Peyer's patch (tissue), 4 donors: ENCODE data around the gene ABHD12. TPM values are rescaled to one million over a fixed set of nuclear protein-coding genes. Genes with fewer than 3 reads are reported as not detected.

ENCODE experiments used
- DNase-seq, 3 donors: peaks; one replicate each; pipeline ENCODE4 v3.0.0-alpha.2; 2017 to 2019
- H3K27ac ChIP-seq, 4 donors: fragments of 200-600 bp; sonication (generic); one replicate each; pipeline ENCODE4 v1.5.1; 2016 to 2019
- H3K27me3 ChIP-seq, 2 donors: fragments of 200-600 bp; sonication (generic); one replicate each; pipeline ENCODE4 v1.5.1; 2019
- H3K36me3 ChIP-seq, 3 donors: fragments of 200-600 bp; sonication (generic); one replicate each; pipeline ENCODE4 v1.5.1; 2016 to 2019
- H3K4me1 ChIP-seq, 4 donors: fragments of 200-600 bp; sonication (generic); one replicate each; pipeline ENCODE4 v1.5.1; 2016 to 2019
- H3K4me3 ChIP-seq, 4 donors: fragments of 200-600 bp; sonication (generic); 1 replicate in 3 of 4; 2 replicates in 1 of 4; pipeline ENCODE4 v1.5.1; 2016 to 2019; ENCODE audit warnings: mild to moderate bottlenecking in 1 of 4
- H3K9me3 ChIP-seq, 4 donors: fragments of 200-600 bp; sonication (generic); one replicate each; pipeline ENCODE4 v1.5.1; 2016 to 2019; ENCODE audit warnings: mild to moderate bottlenecking in 1 of 4
- CTCF ChIP-seq, 6 experiments: fragments of 450-650 bp in 4 of 6; fragments of 200-600 bp in 2 of 6; sonication (generic) in 1 of 6; IDR thresholded peaks; one replicate each; pipeline ENCODE4 v1.5.1; 2017 to 2019; ENCODE audit warnings: antibody characterized with exemption in 6 of 6, mild to moderate bottlenecking in 3 of 6, moderate library complexity in 1 of 6
- POLR2A ChIP-seq, 2 donors: fragments of 450-650 bp; IDR thresholded peaks; one replicate each; pipeline ENCODE4 v1.5.1; 2017; ENCODE audit warnings: antibody characterized with exemption in 2 of 2, mild to moderate bottlenecking in 2 of 2, moderate library complexity in 2 of 2
- total RNA-seq, 4 donors: library from RNA; depleted of rRNA; stranded (reverse); fragments of >200 nt; gene quantifications; one replicate each; pipeline ENCODE4 v1.1.0, GENCODE V29; 2016

The ABHD12 gene
- total RNA-seq, result 10 to 100 TPM; 46.2 to 95.4 (median 73.5) TPM

DNA sequence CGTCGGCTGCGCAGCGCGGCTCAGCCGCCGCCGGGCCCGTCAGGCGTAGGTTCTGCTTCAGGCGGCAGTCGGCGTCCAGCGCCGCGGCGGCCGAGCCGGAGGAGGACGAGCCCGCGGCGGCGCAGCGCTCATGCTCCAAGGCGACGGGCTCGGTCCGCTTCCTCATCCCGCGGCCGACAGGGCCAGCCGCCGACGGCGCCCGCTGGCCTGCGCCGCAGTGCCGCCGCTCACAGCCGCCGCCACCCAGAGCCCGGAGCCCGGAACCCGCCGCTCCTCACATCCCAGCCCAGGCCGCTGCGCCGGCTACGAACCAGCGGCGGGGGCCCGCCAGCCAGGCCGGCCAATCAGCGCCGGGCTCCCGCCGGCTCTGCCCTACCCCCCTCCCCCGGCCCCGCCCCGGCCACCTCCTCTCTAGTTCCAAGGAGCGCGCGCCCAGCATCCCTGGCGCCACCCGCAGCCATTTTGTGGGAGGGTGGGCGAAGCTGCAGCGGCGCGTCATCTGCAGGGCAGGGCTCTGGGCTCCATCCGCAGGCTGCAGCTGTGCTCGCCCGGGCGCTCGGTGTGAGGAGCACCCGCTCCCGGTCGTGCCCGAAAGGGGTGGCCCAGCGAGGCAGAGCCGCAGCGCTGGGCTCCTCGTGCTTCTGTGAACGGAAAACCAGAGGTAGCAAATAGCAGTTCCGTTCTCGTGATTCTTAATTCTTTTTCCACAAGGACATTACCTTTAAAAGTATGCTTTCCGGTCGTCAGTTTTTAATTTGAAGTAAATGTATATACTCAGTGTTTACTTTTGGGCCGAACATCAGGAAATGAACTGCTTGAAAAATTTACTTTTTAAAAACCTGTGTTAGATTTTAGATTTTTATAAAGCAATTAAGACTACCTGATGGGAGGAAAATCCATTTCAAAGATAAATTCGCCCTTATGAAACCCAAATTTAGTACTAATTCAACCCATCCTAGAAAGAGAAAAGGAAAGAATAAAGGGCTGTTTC, at the start of gene ABHD12:
Gene ABHD12 (minus strand): TSS at position 298 of the 991 bp plus-strand sequence. CDS start 132 bp downstream, at position 166.
- no peak for TF ChIP-seq CTCF (IDR thresholded peaks at IDR 0.05)
- peak; percentile 85 to 88 for TF ChIP-seq POLR2A (IDR thresholded peaks at IDR 0.05)
- H3K4me1 ChIP-seq, result no peaks in the 10 kb centered on the region
- H3K9me3 ChIP-seq, result no peaks in the 10 kb centered on the region
- H3K36me3 ChIP-seq, result no peaks in the 10 kb centered on the region
- DNase-seq, result peak; percentile 95 to 99 (median 98)
- H3K27me3 ChIP-seq, result no peaks in the 10 kb centered on the region
- peak within 1 kb of the TSS; percentile 82 to 94 (median 92) for H3K27ac ChIP-seq
- H3K4me3 ChIP-seq, result peak within 1 kb of the TSS; percentile 72 to 97 (median 94)

DNA sequence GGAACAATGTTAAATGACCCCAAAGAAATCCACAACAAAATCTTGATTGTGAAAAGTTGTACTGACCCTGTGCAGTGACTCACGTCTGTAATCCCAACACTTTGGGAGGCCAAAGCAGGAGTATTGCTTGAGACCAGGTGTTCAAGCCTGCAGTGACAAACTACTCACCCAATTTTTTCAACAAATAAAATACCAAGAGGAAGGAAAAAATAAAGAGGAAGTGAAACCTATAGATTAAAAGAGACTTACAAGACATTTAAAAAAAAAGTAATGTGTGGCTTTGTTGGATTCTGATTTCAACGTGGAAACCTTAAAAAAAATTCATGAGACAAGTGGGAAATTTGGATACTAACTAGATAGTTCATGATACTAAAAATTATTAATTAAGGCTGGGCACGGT, 48.7 kb upstream of the ABHD12 start:
- Histone ChIP-seq H3K27me3 (no peaks in the 10 kb centered on the region), H3K36me3 (no peaks in the 10 kb centered on the region)
- TF ChIP-seq CTCF (IDR thresholded peaks at IDR 0.05) (no peak), POLR2A (IDR thresholded peaks at IDR 0.05) (no peak)

DNA sequence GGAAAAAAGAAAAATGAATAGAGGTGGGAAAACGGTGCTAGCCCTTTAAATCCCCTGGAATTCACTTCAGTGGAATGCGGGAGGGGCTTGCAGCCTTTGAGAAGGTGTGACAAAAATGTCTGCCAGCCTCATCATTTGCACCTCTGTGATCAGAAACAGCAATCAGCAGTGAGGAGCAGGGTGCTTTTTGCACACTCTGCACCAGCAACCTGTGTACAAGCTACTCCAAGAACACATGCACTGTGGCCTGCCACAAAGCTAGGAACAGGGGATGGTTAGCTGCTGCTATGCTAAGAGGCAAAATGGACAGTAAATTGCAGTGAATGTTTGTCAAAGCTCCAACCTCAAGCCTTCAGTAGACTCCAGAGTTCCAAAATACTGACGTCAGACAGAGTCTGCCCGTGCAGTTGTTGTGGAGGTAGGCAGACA, 46.5 kb upstream of the ABHD12 start:
- no peaks in the 10 kb centered on the region for H3K27me3 ChIP-seq
- H3K9me3 ChIP-seq, result no peaks in the 10 kb centered on the region
- H3K36me3 ChIP-seq, result no peaks in the 10 kb centered on the region
- no peak overlapping the region for H3K4me3 ChIP-seq
- H3K27ac ChIP-seq, result no peak overlapping the region
- TF ChIP-seq POLR2A (IDR thresholded peaks at IDR 0.05) (no peak), CTCF (IDR thresholded peaks at IDR 0.05) (no peak)
- DNase-seq, result no peak
- no peaks in the 10 kb centered on the region for H3K4me1 ChIP-seq

More for the DNA sequence above, 48.7 kb upstream of the ABHD12 start:
- Histone ChIP-seq H3K4me3 (no peak overlapping the region), H3K9me3 (no peaks in the 10 kb centered on the region), H3K4me1 (no peaks in the 10 kb centered on the region), H3K27ac (no peak overlapping the region)
- no peak for DNase-seq

- no peaks in the 10 kb centered on the region for H3K4me1 ChIP-seq
- no peaks in the 10 kb centered on the region for H3K27me3 ChIP-seq
- no peak overlapping the region for H3K4me3 ChIP-seq
- TF ChIP-seq POLR2A (IDR thresholded peaks at IDR 0.05) (no peak), CTCF (IDR thresholded peaks at IDR 0.05) (no peak)
- DNase-seq, result no peak
- no peaks in the 10 kb centered on the region for H3K36me3 ChIP-seq
- H3K9me3 ChIP-seq, result no peaks in the 10 kb centered on the region
- H3K27ac ChIP-seq, result no peak overlapping the region
Measured at GRCh38 chr20:25424536-25424935, 33.9 kb upstream of the ABHD12 start.

GRCh38 chr20:25422032-25422431, 31.4 kb upstream of the ABHD12 start:
- TF ChIP-seq POLR2A (IDR thresholded peaks at IDR 0.05) (no peak), CTCF (IDR thresholded peaks at IDR 0.05) (no peak)
- no peak overlapping the region for H3K4me3 ChIP-seq
- no peaks in the 10 kb centered on the region for H3K27me3 ChIP-seq
- no peak overlapping the region for H3K27ac ChIP-seq
- H3K36me3 ChIP-seq, result no peaks in the 10 kb centered on the region
- H3K9me3 ChIP-seq, result no peaks in the 10 kb centered on the region
- H3K4me1 ChIP-seq, result no peaks in the 10 kb centered on the region
- DNase-seq, result no peak
